GF-D8 (cell line): Measurements from ENCODE around the gene RPTN.
"Not testable (repeated sequence)": the region's sequence is repeated elsewhere in the genome, so short reads cannot be mapped to it uniquely, and the experiment has no call there.

ENCODE experiments used
- DNase-seq: peaks from one replicate; lab custom pipeline; 2025; lab: John Stamatoyannopoulos, UW

Gene RPTN

DNA sequence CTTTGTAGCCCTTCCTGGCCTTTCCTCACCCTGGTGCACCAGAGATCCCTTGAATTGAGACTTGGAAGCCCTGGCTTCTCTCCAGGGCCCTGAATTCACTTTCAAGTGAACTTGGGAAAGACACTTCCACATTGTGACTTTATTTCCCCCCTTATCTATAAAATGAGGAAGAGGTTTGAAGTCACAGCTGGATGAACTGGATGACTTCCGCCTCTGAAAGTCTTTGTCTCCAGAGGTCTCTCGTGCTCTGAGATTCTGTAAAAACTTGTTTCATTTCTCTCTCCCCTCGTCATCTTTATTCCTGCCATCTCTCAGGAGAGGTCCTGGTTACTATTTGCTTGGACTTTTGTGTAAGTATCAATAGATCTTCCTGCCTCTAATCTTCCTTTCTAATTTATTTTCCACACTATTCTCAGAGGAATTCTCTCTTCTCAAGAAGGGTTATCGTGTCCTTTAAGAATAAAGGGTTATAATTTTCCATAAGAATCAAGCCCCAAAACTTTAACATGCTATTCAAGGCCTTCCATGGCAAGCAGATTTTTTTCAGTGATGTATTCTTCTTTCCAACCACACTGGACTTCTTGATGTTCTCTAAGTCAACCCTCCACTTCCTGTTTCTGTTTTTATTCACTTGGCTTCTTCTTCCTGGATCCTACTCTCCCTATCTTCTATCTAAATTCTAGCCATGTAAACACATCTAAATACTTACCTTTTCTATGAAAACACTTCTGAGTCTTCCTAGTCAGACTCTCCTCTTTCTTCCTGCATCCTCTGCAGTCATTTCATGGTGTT is 6.5 kb upstream of the RPTN start:
- no peak for DNase-seq

DNA sequence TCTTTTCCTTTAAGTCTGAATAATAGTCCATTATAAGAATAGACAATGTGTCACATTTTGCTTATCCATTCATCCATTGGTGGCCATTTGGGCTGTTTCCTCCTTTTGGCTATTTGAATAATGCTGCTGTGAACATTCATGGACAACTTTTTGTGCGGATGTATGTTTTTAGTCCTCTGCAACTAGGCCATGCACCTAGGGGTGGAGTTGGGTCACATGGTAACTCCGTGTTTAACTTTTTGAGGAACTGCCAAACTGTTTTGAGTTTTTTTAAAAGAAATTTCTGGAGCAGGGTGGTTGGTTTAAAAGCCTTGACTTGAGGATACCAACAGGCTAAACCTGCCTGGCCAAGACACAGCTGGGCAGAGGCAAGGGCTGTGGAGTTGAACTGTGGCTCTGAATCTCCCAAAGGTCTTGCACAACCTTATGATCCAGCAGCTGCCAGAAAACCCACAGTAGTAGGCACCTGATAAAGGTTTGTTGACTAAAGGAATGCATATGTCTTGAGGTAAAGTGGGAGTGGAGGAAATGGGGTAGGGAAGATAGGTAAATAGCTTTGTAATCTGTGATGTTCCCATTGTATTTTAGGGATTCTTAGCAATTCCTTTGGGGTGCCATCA is 5.6 kb upstream of the RPTN start:
- DNase-seq: no peak

DNA sequence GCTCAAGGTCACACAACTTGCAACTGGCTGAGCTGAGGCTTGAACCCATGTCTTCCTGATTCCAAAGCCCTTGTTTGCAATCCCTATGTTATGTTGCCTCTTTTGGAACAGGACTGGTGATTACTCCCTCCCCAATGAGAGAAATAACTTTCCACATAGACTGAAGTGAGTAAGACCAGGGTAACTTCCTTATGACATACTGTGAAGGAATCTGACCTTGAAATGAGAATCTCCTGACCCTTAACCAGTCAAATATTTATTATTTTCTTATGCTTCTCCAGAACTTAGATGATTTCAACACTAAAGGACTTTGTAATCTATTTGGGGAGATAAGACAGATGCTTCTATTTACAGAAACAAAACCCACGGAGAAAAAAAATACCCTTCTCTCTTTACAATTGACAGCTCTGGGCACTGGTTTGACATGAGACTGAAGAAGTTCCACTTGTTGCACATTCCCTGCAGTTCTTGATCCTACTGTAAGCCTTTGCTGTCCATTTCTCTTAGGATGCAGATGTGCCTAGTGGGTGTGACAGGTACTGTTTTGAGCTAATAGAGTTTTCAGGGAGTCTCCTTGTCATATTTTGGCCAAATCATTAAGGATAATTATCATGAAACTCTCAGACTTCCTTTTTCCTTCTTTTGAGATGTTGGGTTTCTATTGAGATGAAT is 3.9 kb upstream of the RPTN start:
- no peak for DNase-seq

DNA sequence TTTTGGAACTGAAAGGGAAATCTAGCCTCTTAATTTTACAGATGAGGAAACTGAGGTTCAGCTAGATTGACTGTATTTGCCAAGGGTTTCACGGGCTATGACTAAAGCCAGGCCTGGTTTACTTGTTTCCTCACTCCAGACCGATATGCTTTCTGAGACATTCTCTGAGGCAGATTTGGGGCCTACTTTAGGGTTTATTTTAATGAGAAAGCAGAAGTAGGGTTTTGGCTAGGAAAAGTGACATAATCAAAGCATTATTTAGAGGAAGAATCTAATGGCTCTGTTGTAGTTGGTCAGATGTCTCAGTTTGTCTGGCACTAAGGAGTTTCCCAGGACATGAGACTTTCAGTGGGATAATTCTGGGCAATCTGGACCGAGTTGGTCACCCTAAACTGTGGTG is 1.5 kb upstream of the RPTN start:
- peak; percentile 10 for DNase-seq

DNA sequence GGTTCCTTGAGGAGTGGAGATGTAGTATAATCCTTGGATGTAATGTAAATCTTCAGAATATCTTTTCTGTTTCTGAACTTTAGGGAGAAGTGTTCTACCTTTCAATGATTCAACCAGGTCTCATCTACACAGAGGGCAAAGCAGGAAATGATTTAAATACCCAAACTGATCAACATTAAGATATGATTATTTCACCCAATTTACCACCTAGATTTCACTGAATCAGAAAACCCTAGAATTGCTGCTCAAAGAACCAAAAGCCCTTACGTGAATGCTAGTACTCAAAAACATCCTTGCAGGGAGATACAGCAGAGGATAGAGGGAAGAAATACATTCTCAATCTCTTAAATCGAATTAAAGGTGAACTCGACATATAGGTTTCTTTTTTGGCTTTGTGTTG is 5.0 kb downstream of the RPTN start:
- DNase-seq: no peak

DNA sequence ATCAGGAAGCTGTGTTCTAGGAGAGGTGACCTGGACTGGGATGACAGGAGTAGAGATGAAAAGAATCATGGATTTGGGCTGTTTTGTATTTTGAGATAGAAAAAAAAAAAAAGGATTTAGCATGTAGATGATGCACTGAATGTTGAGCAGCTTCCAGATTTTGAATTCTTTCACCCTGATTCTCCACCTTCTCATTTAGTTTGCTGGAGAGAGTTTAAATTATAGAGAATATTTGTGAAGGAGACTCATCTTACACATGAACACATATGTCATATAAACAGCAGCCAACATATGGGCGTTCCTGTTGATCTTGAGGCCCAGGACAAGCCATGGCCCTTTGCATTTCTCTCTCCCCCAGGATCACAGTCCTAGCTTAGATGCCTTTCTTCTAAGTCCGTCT is 7.4 kb downstream of the RPTN start:
- DNase-seq: no peak

DNA sequence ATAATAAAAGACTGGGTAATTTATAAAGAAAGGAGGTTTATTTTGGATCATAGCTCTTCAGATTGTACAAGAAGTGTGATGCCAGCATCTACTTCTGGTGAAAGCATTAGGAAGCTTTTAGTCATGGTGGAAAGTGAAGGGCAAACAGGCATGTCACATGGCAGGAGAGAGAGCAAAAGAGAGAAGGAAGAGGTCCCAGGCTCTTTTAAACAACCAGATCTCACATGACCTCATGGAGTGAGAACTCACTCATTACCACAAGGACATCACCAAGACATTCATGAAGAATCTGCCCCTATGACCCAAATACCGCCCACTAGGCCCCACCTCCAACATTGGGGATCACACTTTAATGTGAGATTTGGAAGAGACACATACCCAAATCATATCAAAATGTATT is 10.0 kb downstream of the RPTN start:
- no peak for DNase-seq

DNA sequence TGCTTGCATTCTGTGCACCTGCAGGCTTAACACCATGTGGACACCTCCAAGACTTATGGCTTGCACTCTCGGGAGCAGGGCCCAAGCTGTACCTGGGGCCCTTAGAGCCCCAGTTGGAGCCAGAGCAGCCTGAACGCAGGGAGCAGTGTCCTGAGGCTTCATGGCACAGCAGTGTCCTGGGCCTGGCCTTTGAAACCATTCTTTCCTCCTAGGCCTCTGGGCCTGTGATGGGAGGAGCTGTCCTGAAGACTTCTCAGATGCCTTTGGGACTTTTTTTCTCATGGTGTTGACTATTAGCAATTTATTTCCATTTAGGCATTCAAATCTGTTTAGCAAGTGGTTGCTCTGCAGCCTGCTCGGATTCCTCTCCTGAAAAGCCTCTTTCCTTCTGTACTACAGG is 11.0 kb downstream of the RPTN start:
- no peak for DNase-seq

DNA sequence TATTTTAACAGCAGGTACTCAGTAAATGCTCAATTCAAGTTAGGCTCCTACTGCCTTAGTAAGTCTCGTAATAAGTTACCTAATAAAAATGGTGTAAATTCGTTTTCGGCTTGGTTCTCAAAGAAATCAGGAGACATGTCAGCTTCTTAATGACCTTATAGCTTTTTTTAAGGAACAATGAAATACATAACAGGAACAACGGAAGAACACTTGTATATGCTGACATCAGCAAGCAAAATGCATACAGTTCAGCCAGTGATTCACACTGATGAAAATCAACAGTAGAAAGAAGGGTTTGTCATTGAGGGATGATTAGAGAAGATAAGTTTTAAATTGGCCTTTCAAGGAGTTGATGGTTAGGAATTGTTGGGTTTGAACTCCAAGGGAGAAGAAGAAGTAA is 13.3 kb downstream of the RPTN start:
- no peak for DNase-seq

DNA sequence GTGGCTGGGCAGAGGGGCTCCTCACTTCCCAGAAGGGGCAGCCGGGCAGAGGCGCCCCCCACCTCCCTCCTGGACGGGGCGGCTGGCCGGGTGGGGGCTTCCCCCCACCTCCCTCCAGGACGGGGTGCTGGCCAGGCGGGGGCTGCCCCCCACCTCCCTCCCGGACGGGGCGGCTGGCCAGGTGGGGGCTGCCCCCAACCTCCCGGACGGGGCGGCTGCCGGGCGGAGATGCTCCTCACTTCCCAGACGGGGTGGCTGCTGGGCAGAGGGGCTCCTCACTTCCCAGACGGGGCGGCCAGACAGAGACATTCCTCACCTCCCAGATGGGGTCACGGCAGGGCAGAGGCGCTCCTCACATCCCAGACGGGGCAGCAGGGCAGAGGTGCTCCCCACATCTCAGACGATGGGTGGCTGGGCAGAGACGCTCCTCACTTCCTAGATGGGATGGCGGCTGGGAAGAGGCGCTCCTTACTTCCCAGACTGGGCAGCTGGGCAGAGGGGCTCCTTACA is 14.3 kb downstream of the RPTN start:
- DNase-seq: not testable (repeated sequence)

DNA sequence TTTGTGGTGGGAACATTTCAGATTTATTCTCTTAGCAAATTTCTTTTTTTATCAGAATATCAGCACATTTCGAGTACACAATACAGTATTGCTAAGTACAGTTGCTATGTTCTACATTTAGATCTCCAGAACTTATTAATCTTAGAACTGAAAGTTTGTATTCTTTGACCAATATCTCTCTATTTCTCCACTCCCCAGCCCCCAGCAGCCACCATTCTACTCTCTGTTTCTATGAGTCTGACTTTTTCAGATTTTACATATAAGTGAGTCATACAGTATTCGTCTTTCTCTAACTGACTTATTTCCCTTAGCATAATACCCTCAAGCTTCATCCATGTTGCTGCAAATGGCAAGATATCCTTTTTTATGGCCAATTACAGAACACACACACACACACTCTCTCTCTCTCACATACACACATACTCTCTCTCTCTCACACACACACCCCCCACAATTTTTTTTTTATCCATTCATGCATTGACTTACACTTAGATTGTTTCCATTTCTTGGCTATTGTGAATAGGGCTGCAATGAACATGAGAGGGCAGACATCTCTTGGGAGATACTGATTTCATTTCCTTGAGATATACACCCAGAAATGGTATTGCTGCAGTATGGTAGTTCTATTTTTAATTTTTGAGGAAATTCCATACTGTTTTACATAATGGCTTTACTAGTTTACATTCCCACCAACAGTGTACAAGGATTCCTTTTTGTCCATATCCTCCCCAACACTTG is 15.7 kb downstream of the RPTN start:
- no peak for DNase-seq

DNA sequence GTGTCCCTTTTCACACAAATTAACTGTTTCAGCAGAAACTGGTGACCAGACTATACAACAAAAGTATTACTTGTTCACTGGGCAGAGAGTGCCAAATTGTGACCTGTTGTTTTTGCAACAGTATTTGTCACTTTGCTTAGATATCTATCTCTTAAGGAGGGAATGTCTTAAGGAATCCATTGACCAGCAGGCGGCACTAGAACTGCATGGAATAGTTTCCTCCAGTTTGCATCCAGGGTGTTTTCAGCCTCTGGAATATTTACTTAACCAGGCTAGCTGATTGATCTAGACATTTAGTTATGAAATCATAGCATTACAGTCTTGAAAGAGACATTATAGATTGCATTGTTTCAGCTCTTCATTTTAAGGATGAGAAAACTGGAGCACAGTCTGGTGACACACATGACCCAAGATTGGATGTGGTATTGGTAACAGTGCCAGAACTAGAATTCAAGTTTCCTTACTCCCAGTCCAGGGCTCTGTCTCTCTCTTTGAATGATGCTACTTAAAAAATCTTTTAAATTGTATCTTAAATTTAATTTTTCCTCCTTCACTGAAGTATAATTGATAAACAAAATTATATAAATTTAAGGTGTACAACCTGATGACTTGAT is 16.9 kb downstream of the RPTN start:
- DNase-seq: no peak

DNA sequence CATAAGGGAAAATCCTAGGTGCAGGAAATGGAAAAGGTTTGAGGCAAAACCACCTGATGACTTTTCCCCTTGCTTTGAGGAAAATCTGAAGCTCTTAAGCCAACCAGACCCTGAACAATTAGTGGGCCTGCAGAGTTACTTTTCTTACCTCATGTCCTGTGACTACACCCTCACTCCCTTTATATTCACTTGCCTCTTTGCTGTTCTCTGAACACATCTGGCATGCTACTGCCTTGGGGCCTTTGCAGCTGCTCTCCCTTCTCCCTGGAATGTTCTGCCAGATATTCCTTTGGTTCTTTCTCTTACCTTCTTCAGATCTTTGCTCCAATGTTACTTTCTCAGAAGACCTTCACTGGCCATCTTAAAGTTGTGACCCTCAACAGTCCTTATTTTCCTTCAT is 21.8 kb downstream of the RPTN start:
- no peak for DNase-seq

DNA sequence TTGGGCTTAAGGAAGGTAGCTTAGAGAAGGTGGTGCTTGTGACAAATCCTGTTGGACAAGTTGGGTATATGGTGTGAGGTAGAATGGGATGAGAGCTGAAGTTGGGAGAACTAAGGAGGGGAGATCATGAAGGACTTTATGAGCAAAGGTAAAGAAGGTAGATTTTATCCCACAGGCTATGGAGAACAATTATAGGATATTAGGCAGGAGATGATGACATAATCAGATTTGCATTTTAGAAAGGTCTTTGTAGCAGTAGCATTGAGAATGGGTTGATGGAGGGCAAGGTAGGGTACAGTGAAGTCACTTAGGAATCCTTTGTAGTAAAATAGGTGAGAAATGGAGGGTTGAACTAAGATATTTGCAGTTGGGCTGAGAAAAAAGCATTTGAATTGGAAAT is 28.8 kb downstream of the RPTN start:
- DNase-seq: no peak

DNA sequence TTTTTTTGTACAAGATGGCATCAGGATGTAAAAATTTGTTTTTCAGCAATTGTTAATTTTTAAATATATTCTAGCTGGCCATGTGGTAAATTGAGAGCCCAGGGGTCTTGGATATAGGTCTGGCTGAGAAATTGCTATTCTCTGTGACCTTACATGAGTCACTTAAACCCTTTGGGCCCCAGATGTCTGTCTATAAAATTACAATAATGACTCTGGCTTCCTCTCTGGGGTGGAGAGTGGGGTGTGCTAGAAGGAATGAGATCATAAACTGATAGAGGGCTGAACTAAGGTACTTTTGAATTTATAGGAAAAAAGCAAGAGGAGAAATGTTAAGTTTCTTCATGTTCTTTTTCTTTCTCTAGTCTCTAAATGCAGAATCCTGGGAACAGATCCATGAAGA is 31.4 kb downstream of the RPTN start:
- no peak for DNase-seq

DNA sequence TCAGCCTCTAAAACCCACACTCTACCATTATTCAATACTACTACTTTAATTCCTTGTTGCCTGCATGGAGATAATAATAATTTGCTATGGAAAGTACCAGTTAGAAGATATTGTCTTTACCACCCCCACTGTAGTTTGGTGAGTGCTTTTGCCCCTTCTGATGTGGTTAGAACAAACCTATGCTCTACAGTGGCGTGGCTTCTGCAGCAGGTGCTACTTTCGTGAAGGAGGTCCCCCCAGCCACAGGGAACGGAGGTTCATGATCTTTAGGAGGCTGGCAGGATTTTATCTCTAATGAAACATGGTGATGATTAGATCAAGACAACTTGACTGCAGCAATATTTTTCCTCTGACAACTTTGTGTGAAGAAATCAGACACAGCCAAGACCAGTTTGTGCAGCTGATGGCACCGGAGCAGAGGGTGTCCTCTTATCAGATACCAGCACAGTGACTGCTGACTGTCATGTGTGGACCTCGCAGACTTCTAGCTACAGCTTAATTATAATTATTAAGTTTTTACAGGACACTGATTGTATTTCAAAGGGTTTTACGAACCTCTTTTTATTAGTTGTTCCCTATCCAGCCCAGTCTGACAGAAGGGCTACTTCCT is 33.1 kb downstream of the RPTN start:
- DNase-seq: no peak

DNA sequence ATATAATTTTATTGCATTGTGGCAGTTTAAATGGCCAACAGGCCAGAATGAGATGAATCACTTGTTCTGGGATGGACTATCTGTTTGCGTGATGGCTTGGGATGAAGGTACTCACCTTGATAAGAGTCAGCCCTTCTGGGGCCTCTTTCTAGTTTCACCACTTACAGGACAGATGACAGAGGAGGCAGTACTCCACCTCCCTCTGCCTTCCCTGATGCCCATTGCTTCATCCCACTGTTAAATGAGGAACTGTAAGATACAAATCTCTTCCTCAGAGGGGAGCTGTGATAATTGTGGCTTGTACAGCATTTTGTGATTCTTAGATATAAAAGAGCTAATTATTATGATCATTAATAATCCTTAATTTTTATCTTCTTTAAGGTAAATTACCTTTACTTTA is 40.1 kb downstream of the RPTN start:
- no peak for DNase-seq

DNA sequence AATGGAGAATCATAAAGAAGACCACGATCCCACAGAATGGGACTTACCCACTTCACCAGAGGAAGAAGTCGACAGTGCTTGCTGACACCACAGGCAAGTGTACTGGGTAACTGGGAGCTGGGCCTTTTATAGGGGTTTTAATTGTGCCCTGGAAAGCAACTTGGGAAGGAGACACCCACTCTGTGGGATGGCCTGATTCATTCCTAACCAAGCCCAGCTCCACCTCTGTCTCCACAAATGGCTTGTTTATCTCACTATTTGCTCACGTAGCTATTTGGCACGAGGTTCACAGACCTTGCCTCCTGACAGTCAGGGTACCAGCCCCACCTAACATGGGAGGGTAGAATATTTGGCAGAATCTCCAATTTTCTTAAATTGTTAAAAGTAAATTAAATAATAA is 43.7 kb downstream of the RPTN start, which contains the start of gene TCHH:
TCHH (minus strand) TSS at position 101 of the 400 bp plus-strand sequence. CDS start 1,364 bp downstream, outside the sequence.
- DNase-seq: no peak

DNA sequence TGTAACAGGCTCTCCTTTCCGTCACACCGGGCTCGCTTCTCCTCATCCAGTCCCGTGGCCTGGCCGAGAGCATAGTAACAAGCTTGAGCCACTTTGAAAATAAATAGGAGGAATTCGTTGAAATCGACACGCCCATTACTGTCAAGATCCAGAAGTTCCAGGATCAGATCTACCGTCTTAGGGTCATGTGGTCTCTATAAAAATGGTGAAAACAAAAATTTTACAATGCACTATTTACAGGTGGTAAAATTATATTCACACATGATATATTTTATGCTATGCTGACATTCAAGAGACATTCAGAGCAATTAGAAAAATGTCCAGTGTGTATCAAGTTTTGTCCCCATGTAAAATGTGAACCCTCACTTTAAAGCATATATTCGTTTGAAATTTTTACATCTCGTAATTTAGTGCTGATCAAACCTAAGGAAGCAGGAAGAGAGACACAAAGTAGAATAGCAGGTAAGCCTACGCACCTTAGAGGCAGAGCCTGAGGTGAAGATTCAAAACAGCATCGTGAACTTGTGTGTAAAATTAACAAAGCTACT is 46.1 kb downstream of the RPTN start:
- no peak for DNase-seq

DNA sequence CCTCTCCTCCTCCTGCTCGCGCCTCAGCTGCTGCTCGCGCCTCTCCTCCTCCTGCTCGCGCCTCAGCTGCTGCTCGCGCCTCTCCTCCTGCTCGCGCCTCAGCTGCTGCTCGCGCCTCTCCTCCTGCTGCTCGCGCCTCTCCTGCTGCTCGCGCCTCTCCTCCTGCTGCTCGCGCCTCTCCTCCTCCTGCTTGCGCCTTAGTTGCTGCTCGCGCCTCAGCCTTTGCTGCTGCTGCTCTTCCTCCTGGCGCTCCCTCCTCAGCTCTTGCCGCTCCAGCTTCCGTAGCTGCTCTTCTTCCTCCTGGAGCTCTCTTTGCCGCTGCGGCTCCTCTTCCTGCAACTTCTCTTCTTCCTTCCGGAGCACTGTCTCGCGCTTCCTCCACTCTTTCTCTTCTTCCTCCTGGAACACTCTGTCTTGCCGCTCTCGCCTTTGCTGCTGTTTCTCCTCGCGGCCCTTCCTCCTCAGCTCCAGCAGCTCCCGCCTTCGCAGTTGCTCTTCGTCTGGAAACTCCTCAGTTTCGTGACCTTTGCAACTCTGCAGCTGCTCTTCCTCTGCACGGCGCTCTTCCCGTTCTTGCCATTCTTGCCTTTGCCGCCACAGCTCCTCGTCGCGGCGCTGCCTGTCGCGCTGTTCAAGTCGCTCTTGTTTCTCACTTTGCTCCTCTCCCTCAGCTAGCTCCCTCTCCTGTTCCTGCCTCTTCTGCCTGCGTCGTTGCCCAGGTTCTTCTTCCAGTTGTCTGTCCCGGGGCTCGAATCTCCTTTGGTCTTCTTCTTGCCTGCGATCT is 46.7 kb downstream of the RPTN start:
- DNase-seq: no peak
